Measurements from ENCODE around the gene IFT81. TPM values are rescaled to one million over a fixed set of nuclear protein-coding genes. Genes with fewer than 3 reads are reported as not detected.

Gene IFT81
- total and polyA plus RNA-seq, 2 experiments from 2014 or later = 12.6 to 13.7 TPM

DNA sequence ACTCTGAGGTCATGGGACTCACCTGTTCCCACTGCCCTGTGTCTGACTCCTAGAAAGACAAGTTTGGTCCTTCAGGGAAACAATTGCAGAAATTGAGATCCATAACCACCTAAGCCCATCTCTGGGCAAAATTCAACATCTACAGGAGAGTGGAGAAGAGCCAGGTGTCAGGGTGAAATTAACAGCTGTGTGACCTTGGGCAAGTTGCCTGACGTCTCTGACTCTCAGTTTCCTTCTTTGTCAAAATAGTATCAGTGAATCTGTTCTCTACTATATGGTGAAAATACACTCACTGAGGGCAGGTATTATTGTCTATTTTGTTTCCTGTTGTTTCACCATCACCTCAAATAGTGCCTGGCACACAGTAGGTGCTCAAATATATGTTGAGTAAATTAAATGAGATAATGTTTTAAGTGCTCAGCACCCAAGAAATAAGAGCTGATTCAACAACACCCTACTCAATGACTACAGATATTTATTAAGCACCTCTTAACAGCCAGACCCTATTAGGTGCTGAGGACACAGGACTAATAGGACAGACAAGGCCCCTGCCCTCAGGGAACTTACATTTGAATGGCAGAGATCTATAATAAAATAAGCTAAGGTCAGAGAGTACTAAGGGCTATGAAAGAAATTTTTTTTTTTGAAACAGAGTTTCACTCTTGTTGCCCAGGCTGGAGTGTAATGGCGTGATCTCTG is 14.2 kb upstream of the IFT81 start:
- 86% methylated on average over 2 of the region's 2 CpGs for WGBS (ENCODE audit: low lambda C conversion rate, missing lambda C conversion rate)

DNA sequence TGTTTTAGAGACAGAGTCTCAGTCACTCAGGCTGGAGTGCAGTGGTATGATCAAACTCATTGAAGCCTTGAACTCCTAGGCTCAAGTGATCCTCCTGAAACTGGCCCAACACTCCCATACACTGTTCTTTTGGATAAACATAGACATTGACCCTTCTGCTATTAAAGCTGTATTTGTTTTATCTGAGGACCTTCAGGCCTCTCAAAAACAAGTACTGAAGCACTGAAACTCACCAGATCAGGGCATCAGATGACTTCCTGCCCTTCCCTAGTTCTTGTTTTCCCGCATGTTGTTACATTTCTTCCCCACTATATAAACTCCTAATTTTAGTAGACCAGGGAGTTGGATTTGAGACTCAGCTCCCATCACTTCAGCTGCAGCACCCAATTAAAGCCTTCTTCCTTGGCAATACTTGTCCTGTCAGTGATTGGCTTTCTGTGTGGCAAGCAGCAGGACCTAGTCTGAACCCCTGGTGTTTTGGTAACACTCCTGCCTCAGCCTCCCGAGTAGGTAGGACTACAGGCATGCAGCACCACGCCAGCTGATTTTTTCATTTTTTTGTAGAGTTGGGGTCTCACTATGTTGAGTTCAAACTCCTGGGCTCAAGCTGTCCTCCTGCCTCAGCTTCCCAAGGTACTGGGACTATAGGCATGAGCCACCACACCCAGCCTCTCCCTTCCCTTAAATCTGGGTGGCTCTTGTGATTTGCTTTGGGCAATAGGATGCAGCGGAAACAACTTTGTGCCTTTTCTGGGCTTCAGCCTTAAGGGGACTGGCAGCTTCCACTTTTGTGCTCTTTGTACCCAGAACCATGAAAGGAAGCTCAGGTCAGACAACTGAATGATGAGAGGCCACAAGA is 12.5 kb upstream of the IFT81 start:
- no peak for DNase-seq (ENCODE audit: low spot score)
- Histone ChIP-seq H3K4me1 (ENCODE audit: insufficient read depth) (peaks cover 5% of the 10 kb centered on the region), H3K79me2 (no peaks in the 10 kb centered on the region), H3K27me3 (no peaks in the 10 kb centered on the region), H3K36me3 (replicated peaks; ENCODE audit: insufficient read depth, low read depth) (no peaks in the 10 kb centered on the region), H3K9me3 (ENCODE audit: low read depth) (no peaks in the 10 kb centered on the region), H3K4me2 (no peak overlapping the region), H3K4me3 (no peak overlapping the region), H4K20me1 (ENCODE audit: insufficient read depth, poor library complexity, severe bottlenecking) (no peaks in the 10 kb centered on the region), H2AFZ (no peak overlapping the region), H3K27ac (peak overlapping the region; percentile 33), H3K9me2 (replicated peaks; ENCODE audit: insufficient read depth) (no peaks in the 10 kb centered on the region)
- 91% methylated on average over 4 of the region's 4 CpGs for WGBS (ENCODE audit: low lambda C conversion rate, missing lambda C conversion rate)
- TF ChIP-seq, protein P1, sequence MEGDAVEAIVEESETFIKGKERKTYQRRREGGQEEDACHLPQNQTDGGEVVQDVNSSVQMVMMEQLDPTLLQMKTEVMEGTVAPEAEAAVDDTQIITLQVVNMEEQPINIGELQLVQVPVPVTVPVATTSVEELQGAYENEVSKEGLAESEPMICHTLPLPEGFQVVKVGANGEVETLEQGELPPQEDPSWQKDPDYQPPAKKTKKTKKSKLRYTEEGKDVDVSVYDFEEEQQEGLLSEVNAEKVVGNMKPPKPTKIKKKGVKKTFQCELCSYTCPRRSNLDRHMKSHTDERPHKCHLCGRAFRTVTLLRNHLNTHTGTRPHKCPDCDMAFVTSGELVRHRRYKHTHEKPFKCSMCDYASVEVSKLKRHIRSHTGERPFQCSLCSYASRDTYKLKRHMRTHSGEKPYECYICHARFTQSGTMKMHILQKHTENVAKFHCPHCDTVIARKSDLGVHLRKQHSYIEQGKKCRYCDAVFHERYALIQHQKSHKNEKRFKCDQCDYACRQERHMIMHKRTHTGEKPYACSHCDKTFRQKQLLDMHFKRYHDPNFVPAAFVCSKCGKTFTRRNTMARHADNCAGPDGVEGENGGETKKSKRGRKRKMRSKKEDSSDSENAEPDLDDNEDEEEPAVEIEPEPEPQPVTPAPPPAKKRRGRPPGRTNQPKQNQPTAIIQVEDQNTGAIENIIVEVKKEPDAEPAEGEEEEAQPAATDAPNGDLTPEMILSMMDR (IDR thresholded peaks at IDR 0.05; ENCODE audit: poor library complexity) = no peak
- TF ChIP-seq EZH2phosphoT487 (IDR thresholded peaks at IDR 0.05; ENCODE audit: low read depth, severe bottlenecking, unreplicated experiment) = no peak
- no peak for TF ChIP-seq EZH2 (IDR thresholded peaks at IDR 0.05; ENCODE audit: borderline replicate concordance)

More for the DNA sequence above, 14.2 kb upstream of the IFT81 start:
- no peaks in the 10 kb centered on the region for H3K27me3 ChIP-seq
- no peaks in the 10 kb centered on the region for H3K79me2 ChIP-seq
- peak overlapping the region; percentile 45 for H3K4me2 ChIP-seq
- no peak for DNase-seq (ENCODE audit: low spot score)
- TF ChIP-seq EZH2phosphoT487 (IDR thresholded peaks at IDR 0.05; ENCODE audit: low read depth, severe bottlenecking, unreplicated experiment) (no peak), EZH2 (IDR thresholded peaks at IDR 0.05; ENCODE audit: borderline replicate concordance) (no peak)
- TF ChIP-seq, protein P1 (IDR thresholded peaks at IDR 0.05; ENCODE audit: poor library complexity) = no peak
- no peaks in the 10 kb centered on the region for H3K9me3 ChIP-seq (ENCODE audit: low read depth)
- H2AFZ ChIP-seq = no peak overlapping the region
- H3K4me1 ChIP-seq (ENCODE audit: insufficient read depth) = peaks cover 8% of the 10 kb centered on the region
- H4K20me1 ChIP-seq (ENCODE audit: insufficient read depth, poor library complexity, severe bottlenecking) = no peaks in the 10 kb centered on the region
- peak overlapping the region; percentile 90 for H3K27ac ChIP-seq
- H3K4me3 ChIP-seq = no peak overlapping the region
- H3K9me2 ChIP-seq (replicated peaks; ENCODE audit: insufficient read depth) = no peaks in the 10 kb centered on the region
- H3K36me3 ChIP-seq (replicated peaks; ENCODE audit: insufficient read depth, low read depth) = no peaks in the 10 kb centered on the region

DNA sequence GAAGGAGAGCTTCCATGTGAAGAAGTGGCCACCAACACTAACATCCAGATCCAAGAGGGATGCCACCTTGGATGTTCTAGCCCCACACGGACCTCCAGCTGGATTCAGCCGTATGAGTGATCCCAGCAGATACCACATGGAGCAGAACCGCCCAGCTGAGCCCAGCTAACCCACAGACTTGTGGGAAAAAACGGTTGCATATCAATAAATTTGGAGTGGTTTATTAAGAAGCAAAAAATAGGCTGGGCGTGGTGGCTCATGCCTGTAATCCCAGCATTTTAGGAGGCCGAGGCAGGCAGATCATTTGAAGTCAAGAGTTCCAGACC is 11.9 kb upstream of the IFT81 start:
- H3K4me1 ChIP-seq (ENCODE audit: insufficient read depth) = peaks cover 5% of the 10 kb centered on the region
- no peak for DNase-seq (ENCODE audit: low spot score)
- H3K4me2 ChIP-seq = no peak overlapping the region
- TF ChIP-seq, protein P1 (IDR thresholded peaks at IDR 0.05; ENCODE audit: poor library complexity) = no peak
- TF ChIP-seq EZH2phosphoT487 (IDR thresholded peaks at IDR 0.05; ENCODE audit: low read depth, severe bottlenecking, unreplicated experiment) (no peak), EZH2 (IDR thresholded peaks at IDR 0.05; ENCODE audit: borderline replicate concordance) (no peak)
- no peak overlapping the region for H3K27ac ChIP-seq
- WGBS (ENCODE audit: low lambda C conversion rate, missing lambda C conversion rate) = 97% methylated on average over 6 of the region's 6 CpGs
- H3K36me3 ChIP-seq (replicated peaks; ENCODE audit: insufficient read depth, low read depth) = no peaks in the 10 kb centered on the region
- no peaks in the 10 kb centered on the region for H3K79me2 ChIP-seq
- H3K9me3 ChIP-seq (ENCODE audit: low read depth) = no peaks in the 10 kb centered on the region
- no peak overlapping the region for H2AFZ ChIP-seq
- H3K9me2 ChIP-seq (replicated peaks; ENCODE audit: insufficient read depth) = no peaks in the 10 kb centered on the region
- no peaks in the 10 kb centered on the region for H3K27me3 ChIP-seq
- no peak overlapping the region for H3K4me3 ChIP-seq
- H4K20me1 ChIP-seq (ENCODE audit: insufficient read depth, poor library complexity, severe bottlenecking) = no peaks in the 10 kb centered on the region
